GM19395 (cell line): Measurements from ENCODE around the gene NEK5.

Experiments
- ATAC-seq: cut with Tn5 transposase; IDR thresholded peaks from one replicate; pipeline ENCODE4 v1.9.1; 2021; ENCODE audit warnings: mild to moderate bottlenecking, moderate library complexity; ENCODE audit not compliant: unreplicated experiment

NEK5 gene

GRCh38 chr13:52016296-52016695 is 112.6 kb downstream of the NEK5 start:
- ATAC-seq: no peak

- peak; percentile 5 for ATAC-seq
Observed at GRCh38 chr13:52012512-52012836, 116.4 kb downstream of the NEK5 start.

GRCh38 chr13:52011632-52012511 is 117.0 kb downstream of the NEK5 start, which contains the start of gene ALG11:
Gene ALG11, plus strand, starts transcription at chr13:52012398. Its CDS starts 21 bp downstream, at chr13:52012419.
- ATAC-seq: peak; percentile 99

GRCh38 chr13:52010890-52011631 is 117.8 kb downstream of the NEK5 start, which contains the start of gene ATP7B:
Gene ATP7B, minus strand, starts transcription at chr13:52011450. Its CDS starts 113 bp downstream, at chr13:52011337.
- peak; percentile 10 for ATAC-seq

GRCh38 chr13:52009946-52010345 is 118.9 kb downstream of the NEK5 start:
- ATAC-seq: no peak

- no peak for ATAC-seq
Observed at GRCh38 chr13:52006523-52007245, 122.2 kb downstream of the NEK5 start.

GRCh38 chr13:52005841-52006522 is 122.9 kb downstream of the NEK5 start:
- ATAC-seq: no peak

GRCh38 chr13:52004511-52005170 is 124.2 kb downstream of the NEK5 start:
- ATAC-seq: no peak

GRCh38 chr13:52003541-52003940 is 125.3 kb downstream of the NEK5 start:
- ATAC-seq: no peak

- ATAC-seq: no peak
Observed at GRCh38 chr13:52002361-52002760, 126.5 kb downstream of the NEK5 start.

- peak; percentile 91 for ATAC-seq
Observed at GRCh38 chr13:52001120-52001731, 127.6 kb downstream of the NEK5 start.

- no peak for ATAC-seq
Observed at GRCh38 chr13:51999921-52000320, 129.0 kb downstream of the NEK5 start.

- ATAC-seq: no peak
Observed at GRCh38 chr13:51999510-51999911, 129.4 kb downstream of the NEK5 start.

GRCh38 chr13:51998723-51999509 is 130.0 kb downstream of the NEK5 start:
- ATAC-seq: no peak

GRCh38 chr13:51997641-51998330 is 131.1 kb downstream of the NEK5 start:
- ATAC-seq: no peak

- no peak for ATAC-seq
Observed at GRCh38 chr13:51997186-51997585, 131.7 kb downstream of the NEK5 start.

GRCh38 chr13:51996641-51997040 is 132.2 kb downstream of the NEK5 start:
- ATAC-seq: no peak
